Upper lobe of left lung (tissue), 4 donors: Measurements from ENCODE around the gene SORBS1.

ENCODE experiments used
- EP300 ChIP-seq, 4 donors: sonication (generic); formaldehyde crosslinking; IDR thresholded peaks; one replicate each; pipeline ENCODE4 v1.5.1; 2017; ENCODE audit warnings: antibody characterized with exemption in 4 of 4, control low read depth in 2 of 4
- TF ChIP-seq, protein P1 (sequence below), 6 experiments: fragments of 450-650 bp in 4 of 6; fragments of 200-600 bp in 2 of 6; sonication (generic) in 2 of 6; IDR thresholded peaks; one replicate each; pipeline ENCODE4 v1.5.1; 2016 to 2019; ENCODE audit warnings: antibody characterized with exemption in 6 of 6

- no peak for TF ChIP-seq EP300 (IDR thresholded peaks at IDR 0.05)
- TF ChIP-seq, protein P1, sequence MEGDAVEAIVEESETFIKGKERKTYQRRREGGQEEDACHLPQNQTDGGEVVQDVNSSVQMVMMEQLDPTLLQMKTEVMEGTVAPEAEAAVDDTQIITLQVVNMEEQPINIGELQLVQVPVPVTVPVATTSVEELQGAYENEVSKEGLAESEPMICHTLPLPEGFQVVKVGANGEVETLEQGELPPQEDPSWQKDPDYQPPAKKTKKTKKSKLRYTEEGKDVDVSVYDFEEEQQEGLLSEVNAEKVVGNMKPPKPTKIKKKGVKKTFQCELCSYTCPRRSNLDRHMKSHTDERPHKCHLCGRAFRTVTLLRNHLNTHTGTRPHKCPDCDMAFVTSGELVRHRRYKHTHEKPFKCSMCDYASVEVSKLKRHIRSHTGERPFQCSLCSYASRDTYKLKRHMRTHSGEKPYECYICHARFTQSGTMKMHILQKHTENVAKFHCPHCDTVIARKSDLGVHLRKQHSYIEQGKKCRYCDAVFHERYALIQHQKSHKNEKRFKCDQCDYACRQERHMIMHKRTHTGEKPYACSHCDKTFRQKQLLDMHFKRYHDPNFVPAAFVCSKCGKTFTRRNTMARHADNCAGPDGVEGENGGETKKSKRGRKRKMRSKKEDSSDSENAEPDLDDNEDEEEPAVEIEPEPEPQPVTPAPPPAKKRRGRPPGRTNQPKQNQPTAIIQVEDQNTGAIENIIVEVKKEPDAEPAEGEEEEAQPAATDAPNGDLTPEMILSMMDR (IDR thresholded peaks at IDR 0.05), result no peak
Measured at GRCh38 chr10:95503001-95503400, 58.2 kb downstream of the SORBS1 start.
